HG03175 (cell line): Measurements from ENCODE around the gene HOXD10.

Experiments used
- ATAC-seq: cut with Tn5 transposase; IDR thresholded peaks from one replicate; pipeline ENCODE4 v1.9.1; 2021; ENCODE audit warnings: mild to moderate bottlenecking, moderate library complexity; ENCODE audit not compliant: unreplicated experiment

The HOXD10 gene

GRCh38 chr2:176148751-176149421, 32.3 kb downstream of the HOXD10 start:
- no peak for ATAC-seq

DNA sequence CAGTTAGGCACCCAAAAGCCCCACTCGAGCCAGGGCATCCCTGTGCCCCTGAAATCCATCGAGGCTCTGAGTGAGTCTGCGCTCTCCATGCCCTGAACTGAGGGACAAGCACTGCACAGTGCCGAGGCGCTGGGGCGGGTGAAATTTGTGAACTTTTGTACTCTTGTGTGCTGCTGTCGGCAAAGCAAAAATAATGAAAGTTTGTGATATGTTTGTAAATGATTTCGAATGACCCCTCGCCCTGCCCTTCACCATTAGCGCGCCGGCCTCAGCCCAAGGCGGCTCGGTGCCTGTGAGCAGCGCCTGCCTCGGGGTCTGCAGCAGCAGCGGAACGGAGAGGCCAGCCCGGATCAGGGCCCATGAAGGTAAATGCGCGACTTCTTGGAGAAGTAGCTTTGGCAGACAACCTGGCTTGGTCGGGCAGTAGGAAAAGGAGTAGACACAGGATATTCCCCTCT, 32.9 kb downstream of the HOXD10 start:
- ATAC-seq, result no peak

DNA sequence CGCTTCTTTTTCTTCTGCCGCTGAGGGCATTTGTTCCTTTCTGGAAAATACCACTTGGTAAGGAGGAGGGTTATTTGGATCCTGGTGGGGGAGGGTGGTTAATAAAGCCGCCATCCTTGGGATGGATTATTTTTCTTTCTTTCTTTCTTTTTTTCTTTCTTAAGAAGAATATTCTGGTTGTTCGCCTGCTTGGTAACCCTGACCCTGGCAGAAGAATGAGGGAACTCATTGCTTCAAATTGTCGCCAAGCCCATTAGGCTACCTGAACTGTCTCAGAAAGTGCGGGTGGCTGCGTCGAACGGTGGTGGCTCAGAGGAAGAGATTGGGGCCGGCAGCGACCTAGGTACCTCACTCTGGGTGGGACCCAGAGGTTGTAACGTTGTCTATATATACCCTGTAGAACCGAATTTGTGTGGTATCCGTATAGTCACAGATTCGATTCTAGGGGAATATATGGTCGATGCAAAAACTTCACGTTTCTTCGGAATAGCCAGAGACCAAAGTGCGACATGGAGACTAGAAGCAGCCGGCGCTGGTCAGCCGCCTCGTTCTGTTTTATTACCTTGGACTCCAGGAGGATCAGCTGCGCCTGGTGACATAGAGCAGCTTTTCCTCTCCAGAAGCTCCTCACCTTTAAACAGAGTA, 33.5 kb downstream of the HOXD10 start:
- ATAC-seq, result no peak

DNA sequence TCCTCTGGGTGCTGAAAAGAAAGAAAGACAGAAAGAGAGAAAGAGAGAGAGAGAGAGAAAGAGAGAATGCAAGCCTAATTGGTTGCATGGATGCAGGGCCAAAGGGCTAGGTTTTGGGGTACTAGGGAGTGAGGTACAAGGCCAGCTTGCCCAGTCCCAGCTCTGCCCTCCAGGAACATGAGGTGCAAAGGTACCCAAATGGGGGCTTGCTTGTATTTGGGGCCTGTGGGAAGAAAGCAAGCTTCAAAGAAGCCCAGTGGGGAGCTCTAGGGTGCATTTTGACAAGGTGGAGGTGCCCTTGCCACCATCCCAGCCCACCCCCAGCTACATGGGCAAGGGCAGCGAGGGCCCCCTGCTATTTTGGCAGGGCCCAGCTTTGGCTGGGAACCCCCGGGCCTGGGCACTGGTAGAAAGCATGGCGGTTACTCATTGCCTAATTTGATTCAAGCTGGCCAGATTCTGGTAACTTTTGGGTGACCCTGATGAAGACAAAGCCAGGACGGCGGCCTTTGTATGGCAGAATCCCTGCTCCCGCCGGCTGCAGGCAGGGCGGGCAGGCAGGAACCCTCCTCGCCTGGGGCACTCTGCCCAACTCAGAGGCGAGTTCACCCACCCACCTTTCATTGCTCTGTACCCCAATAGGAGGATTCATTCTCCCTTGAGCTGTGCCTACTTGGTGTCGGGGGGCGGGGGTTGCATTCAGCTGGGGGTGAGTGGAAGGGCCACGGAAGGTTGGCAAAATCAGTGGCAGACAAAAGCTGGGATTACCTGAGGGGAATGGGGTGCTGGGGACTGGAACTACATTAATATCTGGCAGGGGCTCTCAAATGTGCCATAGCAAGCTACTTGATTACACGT, 34.2 kb downstream of the HOXD10 start:
- ATAC-seq, result no peak

DNA sequence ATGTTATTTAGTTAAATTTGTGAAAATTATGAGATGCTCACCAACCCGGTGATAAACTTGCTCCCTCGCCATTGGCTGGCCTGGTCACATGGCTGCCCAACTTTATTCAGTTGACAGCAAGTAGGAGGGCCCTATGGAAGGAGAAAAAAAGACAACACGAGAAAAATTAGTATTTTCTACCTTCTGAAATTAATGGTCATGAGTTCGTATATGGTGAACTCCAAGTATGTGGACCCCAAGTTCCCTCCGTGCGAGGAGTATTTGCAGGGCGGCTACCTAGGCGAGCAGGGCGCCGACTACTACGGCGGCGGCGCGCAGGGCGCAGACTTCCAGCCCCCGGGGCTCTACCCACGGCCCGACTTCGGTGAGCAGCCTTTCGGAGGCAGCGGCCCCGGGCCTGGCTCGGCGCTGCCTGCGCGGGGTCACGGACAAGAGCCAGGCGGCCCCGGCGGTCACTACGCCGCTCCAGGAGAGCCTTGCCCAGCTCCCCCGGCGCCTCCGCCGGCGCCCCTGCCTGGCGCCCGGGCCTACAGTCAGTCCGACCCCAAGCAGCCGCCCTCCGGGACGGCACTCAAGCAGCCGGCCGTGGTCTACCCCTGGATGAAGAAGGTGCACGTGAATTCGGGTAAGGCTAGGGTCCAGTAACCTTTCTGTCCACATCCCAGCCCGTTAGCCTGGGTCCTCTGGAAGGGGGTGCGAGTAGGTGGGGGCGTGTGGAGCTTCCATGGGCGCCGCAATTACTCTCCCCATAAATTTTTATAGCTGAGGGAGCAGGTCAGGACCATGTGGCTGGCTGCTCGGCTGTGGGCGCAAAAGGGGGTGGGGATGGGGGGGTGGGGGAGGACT, 35.1 kb downstream of the HOXD10 start, which contains the start of gene HOXD4:
Gene HOXD4, plus strand, starts transcription at position 109 of the 846 bp plus-strand sequence. Its CDS starts 84 bp downstream, at position 193.
- no peak for ATAC-seq

DNA sequence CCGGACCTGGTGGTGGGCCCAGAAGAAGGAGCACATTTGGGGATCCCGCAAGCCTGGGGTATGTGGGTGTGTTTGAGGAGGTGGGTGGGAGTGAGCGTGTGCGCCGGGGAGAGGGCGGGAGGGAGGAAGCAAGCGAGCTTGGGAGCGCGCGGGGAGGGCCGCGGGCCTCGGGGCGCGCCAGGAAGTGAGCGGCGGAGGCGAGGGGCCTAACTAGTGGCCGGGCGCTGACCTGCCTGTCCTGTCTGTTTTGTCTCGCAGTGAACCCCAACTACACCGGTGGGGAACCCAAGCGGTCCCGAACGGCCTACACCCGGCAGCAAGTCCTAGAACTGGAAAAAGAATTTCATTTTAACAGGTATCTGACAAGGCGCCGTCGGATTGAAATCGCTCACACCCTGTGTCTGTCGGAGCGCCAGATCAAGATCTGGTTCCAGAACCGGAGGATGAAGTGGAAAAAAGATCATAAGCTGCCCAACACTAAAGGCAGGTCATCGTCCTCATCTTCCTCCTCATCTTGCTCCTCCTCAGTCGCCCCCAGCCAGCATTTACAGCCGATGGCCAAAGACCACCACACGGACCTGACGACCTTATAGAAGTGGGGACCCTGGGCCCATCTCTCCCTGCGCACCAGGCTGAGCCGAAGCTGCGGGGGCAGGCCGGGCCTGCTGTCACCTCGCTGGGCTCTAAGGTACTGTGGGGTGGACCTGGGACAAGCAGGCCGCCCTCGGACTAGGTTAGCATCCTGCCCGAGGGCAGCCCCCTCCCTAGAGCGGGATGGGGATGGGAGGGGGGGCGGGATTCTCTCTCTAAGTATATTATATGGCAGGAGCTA, 36.0 kb downstream of the HOXD10 start:
- ATAC-seq, result no peak

DNA sequence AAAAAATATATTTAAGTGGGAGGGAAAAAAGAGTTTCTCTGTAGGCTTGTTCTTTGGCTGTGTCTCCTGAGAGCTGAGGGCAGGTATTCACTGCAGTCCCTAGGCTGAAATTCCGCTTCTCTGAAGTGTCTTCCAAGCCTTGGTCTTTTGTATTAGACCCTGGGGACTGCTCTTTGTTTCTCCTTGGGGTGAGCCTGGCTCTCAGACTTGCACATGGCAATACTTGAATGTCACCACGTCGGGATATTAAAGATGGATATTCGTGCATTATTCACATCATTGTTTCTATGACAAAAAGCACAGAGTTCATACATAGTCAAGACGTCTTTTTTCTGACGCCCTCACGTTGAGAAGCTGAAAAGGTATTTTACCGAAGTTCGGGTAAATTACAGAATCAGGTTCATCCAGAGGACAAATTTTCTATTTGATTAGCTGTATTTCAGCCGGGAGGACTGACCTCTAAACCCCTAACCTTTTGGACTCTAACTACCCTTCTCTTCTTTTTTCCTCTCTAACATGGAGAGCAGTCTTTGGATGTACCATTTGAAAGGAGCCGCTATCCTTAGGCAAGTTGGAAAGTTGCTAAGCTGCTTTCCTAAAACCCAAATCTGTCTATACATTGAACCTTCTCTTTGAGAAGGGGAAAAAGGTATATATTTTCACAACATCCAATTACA, 38.1 kb downstream of the HOXD10 start:
- no peak for ATAC-seq

GRCh38 chr2:176155356-176156044, 38.9 kb downstream of the HOXD10 start:
- no peak for ATAC-seq

DNA sequence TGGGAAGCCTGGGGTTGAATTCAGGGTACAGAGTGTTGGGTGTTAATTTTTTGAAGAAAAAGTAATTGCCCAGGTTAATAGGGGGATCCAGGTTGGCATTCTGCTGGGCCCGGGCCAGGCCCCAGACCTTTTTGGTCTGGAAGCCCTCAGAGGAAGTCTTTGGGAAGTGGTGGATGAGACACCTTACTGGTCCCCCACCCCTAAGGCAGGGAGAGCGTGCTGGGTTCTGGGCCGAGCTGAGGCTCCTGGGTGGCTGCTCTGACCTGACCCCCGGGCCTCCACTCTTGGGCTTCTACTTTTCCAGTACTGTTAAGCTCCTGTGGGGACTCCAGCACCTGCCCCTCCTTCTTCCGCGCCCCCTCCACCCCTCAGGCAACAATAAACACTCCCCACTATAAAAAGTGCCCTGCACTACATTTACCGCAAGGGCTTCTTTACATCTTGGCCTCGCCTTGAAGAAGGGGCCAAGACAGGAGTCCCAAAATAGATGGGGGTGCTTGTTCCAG, 39.8 kb downstream of the HOXD10 start:
- ATAC-seq, result no peak

- no peak for ATAC-seq
Observed at GRCh38 chr2:176156807-176157498, 40.4 kb downstream of the HOXD10 start, which contains the start of gene HOXD3. Gene HOXD3, plus strand, starts transcription at chr2:176157307. Its CDS starts 11,808 bp downstream, at chr2:176169115.

GRCh38 chr2:176157499-176158185, 41.1 kb downstream of the HOXD10 start:
- no peak for ATAC-seq

- no peak for ATAC-seq
Observed at GRCh38 chr2:176158186-176158591, 41.6 kb downstream of the HOXD10 start.

DNA sequence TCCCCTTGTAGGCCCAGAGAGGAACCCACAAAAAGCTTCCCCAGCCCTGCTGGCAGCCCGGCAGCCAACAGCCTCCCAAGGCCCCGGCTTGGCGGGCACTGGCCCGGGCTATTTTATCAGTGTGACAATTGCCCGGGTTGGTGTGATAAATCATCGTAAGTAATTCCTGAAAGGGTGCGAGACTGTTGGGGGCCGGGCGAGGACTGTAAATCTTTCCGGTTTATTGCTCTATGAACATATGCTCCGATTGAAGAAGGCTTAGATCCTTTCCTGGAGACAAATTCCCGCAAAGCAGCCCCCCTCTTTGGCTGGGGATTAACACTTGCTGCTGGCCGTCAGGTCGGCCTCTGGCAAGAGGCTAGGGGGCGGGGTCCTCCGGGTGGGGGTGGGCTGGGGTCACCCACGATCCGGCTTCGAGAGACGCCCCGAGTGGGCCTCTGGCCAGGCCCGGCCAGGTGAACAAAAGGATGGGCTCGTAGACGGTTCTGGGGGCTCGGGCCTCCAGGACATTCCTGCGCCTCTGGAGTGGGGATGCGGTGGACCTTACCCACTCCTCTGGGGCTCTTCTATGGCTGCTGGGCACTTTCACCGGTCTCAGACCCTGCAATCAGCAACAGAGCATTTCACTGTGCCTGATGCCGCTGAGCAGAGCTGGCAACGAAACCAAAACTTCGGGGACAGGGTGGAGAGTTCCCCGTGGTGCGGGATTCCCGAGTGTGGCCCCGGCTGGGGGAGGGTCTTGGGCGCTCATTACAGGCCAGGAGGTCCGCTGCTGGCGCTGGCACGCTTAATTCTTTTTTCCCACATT, 42.5 kb downstream of the HOXD10 start:
- ATAC-seq, result no peak

GRCh38 chr2:176159663-176160250, 43.2 kb downstream of the HOXD10 start:
- ATAC-seq, result no peak

- ATAC-seq, result no peak
Observed at GRCh38 chr2:176160251-176160985, 43.8 kb downstream of the HOXD10 start.
